ENCODE data around the gene ZNF648.
"Not testable (repeated sequence)": the region's sequence is repeated elsewhere in the genome, so short reads cannot be mapped to it uniquely, and the experiment has no call there.

- not testable (repeated sequence) for TF ChIP-seq CTCF (IDR thresholded peaks at IDR 0.05; ENCODE audit: borderline replicate concordance, extremely low read depth, low read length, poor library complexity, severe bottlenecking); EZH2 (IDR thresholded peaks at IDR 0.05; ENCODE audit: borderline replicate concordance, low read depth, low read length, severe bottlenecking)
Measured at GRCh38 chr1:182010800-182011370, 50.6 kb downstream of the ZNF648 start.
